Colonic mucosa (tissue), 4 donors: ENCODE results near the gene CCDC192. TPM values are rescaled to one million over a fixed set of nuclear protein-coding genes. Genes with fewer than 3 reads are reported as not detected.

Experiments used
- DNase-seq: peaks from one replicate; pipeline ENCODE4 v3.0.0-alpha.2; 2020
- H3K27ac ChIP-seq: fragments of 200-600 bp; one replicate; pipeline ENCODE4 v1.8.0; 2021
- H3K27me3 ChIP-seq: fragments of 200-600 bp; one replicate; pipeline ENCODE4 v1.8.0; 2021
- H3K36me3 ChIP-seq: fragments of 200-600 bp; one replicate; pipeline ENCODE4 v1.8.0; 2021
- H3K4me1 ChIP-seq: fragments of 200-600 bp; one replicate; pipeline ENCODE4 v1.8.0; 2021; ENCODE audit warnings: mild to moderate bottlenecking
- H3K4me3 ChIP-seq: fragments of 200-600 bp; one replicate; pipeline ENCODE4 v1.8.0; 2021
- H3K9ac ChIP-seq, 2 donors: one replicate each; pipeline ENCODE4 v1.7.0; 2013; ENCODE audit warnings: control low read depth in 2 of 2, low read depth in 2 of 2, low read length in 2 of 2
- H3K9me3 ChIP-seq: fragments of 200-600 bp; one replicate; pipeline ENCODE4 v1.8.0; 2021
- intact Hi-C: fragments of 100-400 bp; cut with DNase I; formaldehyde crosslinking; loops from one replicate; pipeline ENCODE4 v1.14.1; 2022
- total RNA-seq, 2 donors: library from RNA; stranded (reverse); fragmentation: NEBNext Ultra II Directional in 1 of 2; extraction: Animal tissue kit (Norgen Biotek cat#: 25700) in 1 of 2; gene quantifications; one replicate each; pipeline ENCODE4 v1.2.1, GENCODE V29; 2021
- TF ChIP-seq, protein P1 (sequence below): fragments of 200-600 bp; IDR thresholded peaks from one replicate; pipeline ENCODE4 v1.8.0; 2022; ENCODE audit warnings: antibody characterized with exemption, mild to moderate bottlenecking
- donor health status: healthy.
- donor health status: DM: no; HTN: no; CAD: no.
- donor health status: DM: no; HTN: no; CAD: no.

The CCDC192 gene
- total RNA-seq, 2 donors from 2014 or later: not detected

DNA sequence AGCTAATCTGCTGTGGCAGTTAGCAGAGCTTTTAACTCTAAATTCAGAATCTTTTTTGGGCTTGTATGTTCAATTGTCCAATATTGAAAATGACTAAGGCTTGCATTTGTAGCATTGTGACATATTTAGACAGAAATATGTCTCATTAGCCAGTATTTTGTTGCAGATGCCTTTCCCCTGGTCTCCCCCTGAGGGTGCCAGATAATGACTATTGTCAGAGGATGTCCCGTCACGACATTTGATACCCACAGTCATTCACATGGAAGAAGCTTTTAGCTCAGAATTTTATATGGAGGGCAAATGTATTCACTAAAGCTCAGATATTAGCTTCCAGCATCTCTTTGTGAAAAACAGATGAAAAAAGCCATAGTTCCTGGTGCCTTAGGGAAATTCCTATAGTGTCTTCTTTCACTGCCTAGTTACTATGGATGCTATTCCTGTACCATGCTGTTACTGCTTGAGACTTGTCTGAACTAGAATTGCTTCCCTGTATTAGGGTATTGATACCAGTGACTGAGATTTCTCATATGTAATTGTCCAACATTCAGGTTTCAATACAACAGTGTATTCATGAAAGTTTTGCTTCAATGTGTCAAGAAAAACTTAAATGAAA, 96.2 kb downstream of the CCDC192 start:
- H3K36me3 ChIP-seq: no peaks in the 10 kb centered on the region
- H3K4me1 ChIP-seq: no peaks in the 10 kb centered on the region
- DNase-seq: no peak
- no peak overlapping the region for H3K27ac ChIP-seq
- no peaks in the 10 kb centered on the region for H3K9me3 ChIP-seq
- no peak overlapping the region for H3K9ac ChIP-seq
- TF ChIP-seq, protein P1, sequence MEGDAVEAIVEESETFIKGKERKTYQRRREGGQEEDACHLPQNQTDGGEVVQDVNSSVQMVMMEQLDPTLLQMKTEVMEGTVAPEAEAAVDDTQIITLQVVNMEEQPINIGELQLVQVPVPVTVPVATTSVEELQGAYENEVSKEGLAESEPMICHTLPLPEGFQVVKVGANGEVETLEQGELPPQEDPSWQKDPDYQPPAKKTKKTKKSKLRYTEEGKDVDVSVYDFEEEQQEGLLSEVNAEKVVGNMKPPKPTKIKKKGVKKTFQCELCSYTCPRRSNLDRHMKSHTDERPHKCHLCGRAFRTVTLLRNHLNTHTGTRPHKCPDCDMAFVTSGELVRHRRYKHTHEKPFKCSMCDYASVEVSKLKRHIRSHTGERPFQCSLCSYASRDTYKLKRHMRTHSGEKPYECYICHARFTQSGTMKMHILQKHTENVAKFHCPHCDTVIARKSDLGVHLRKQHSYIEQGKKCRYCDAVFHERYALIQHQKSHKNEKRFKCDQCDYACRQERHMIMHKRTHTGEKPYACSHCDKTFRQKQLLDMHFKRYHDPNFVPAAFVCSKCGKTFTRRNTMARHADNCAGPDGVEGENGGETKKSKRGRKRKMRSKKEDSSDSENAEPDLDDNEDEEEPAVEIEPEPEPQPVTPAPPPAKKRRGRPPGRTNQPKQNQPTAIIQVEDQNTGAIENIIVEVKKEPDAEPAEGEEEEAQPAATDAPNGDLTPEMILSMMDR: no peak
- no peaks in the 10 kb centered on the region for H3K27me3 ChIP-seq
- no peak overlapping the region for H3K4me3 ChIP-seq
- intact Hi-C loops: no loop called here

DNA sequence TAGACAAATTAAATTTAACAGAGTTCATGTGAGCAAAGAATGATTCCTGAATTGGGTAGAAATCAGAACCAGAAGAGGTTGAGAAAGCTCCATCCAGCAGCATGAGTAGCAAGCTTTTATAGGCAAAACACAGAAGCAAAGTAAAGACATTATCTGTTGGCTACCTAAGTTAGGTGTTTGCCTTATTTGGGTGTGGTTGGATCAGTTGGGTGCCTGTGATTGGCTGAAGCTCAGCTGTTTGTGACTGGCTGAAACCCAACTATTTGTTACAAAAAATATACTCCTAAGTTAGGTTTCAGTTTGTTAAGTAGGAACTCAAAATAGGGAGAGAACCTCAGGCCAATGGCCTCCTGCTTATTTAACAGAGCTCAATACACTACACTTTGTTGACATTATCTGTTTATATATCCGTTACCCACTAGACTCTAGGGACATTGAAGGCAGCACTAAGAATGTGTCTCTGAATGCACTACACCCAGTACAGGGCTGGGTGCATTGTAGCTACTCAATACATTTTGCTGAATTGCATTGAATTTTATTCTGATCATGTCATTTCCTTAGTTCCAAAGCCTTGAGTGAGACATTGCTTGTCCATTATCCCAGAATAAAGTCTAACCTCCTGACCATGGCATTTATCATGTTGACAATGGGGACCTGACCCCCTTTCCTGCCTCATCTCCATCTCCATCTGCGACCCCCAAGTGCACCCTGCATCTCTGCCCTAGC, 98.7 kb downstream of the CCDC192 start:
- no peak overlapping the region for H3K27ac ChIP-seq
- no peak overlapping the region for H3K9ac ChIP-seq
- H3K4me1 ChIP-seq: no peaks in the 10 kb centered on the region
- no peaks in the 10 kb centered on the region for H3K9me3 ChIP-seq
- H3K4me3 ChIP-seq: no peak overlapping the region
- H3K36me3 ChIP-seq: no peaks in the 10 kb centered on the region
- no peaks in the 10 kb centered on the region for H3K27me3 ChIP-seq
- TF ChIP-seq, protein P1: no peak
- DNase-seq: no peak
- intact Hi-C loops: no loop called here

DNA sequence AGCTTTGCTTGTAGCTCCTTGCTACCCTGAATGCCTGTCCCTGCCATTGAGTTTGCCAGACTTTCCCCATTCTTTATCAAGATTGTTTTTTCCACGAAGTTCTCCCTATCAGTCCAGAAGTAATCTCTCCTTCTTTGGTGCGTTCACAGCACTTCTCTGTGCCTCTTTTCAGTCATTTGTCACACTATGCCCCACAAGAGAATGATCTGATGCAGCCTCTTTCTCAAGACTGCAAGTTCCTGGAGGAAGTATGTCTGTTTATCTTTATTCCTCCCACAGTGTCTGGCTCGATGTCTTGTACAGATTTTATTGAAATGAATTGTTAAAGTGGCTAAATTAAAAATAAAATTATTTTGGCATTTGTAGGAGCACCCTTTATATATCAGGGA, 99.3 kb downstream of the CCDC192 start:
- TF ChIP-seq, protein P1: no peak
- H3K9ac ChIP-seq: no peak overlapping the region
- intact Hi-C loops: no loop called here
- DNase-seq: no peak
- H3K27me3 ChIP-seq: no peaks in the 10 kb centered on the region
- H3K36me3 ChIP-seq: no peaks in the 10 kb centered on the region
- no peaks in the 10 kb centered on the region for H3K9me3 ChIP-seq
- no peak overlapping the region for H3K4me3 ChIP-seq
- H3K27ac ChIP-seq: no peak overlapping the region
- H3K4me1 ChIP-seq: no peaks in the 10 kb centered on the region

DNA sequence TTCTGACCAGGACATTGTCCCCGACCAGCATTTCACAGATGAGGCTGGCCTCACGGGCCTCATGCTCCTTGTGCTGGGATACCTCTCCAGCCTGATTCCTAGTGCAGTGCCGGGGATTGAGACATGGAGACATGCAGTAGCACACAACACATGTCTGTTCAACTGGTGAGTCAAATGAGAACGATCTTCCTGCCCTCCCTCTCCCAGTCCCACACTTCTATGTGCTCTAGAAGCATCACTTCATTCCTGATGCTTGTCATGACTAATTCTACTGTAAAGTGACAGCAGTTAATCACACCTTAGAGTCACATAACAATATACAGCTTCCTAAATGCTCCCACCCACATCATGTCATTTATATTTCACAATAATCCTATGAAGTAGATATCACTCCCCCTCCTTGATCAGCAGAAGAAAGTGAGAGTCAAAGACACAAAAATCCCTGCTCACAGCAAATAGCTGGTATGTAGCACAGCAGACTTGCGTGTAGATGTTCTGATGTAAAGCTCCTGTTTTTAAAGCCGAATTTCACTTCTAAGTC, 101.8 kb downstream of the CCDC192 start:
- H3K4me3 ChIP-seq: no peak overlapping the region
- no peak overlapping the region for H3K9ac ChIP-seq
- H3K27ac ChIP-seq: no peak overlapping the region
- no peaks in the 10 kb centered on the region for H3K9me3 ChIP-seq
- H3K27me3 ChIP-seq: no peaks in the 10 kb centered on the region
- H3K4me1 ChIP-seq: no peaks in the 10 kb centered on the region
- intact Hi-C loops: no loop called here
- DNase-seq: no peak
- H3K36me3 ChIP-seq: no peaks in the 10 kb centered on the region
- TF ChIP-seq, protein P1: no peak

DNA sequence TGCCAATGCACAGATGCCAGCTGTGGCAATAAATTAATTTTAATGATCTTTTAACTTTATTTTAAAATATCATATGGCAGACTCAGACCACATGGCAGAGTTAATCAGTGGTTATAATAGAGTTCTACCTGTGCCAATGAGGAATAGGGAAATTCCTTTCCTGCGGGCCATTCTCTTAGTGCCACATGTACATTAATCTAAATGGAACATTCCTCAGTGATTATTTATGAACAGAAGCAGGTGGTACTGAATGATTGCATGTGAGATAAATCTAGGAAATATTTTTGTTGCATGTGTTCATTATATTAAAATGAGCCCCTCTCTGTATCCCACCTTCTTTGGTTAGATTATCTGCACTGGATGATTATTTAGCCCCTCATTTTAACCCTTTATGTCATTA, 102.3 kb downstream of the CCDC192 start:
- no peaks in the 10 kb centered on the region for H3K4me1 ChIP-seq
- H3K9me3 ChIP-seq: no peaks in the 10 kb centered on the region
- no peaks in the 10 kb centered on the region for H3K36me3 ChIP-seq
- TF ChIP-seq, protein P1: no peak
- no peak overlapping the region for H3K9ac ChIP-seq
- intact Hi-C loops: no loop called here
- no peaks in the 10 kb centered on the region for H3K27me3 ChIP-seq
- DNase-seq: no peak
- H3K27ac ChIP-seq: no peak overlapping the region
- no peak overlapping the region for H3K4me3 ChIP-seq
